ENCODE data around the gene TMED7. TPM values are rescaled to one million over a fixed set of nuclear protein-coding genes. Genes with fewer than 3 reads are reported as not detected.

The TMED7 gene
- polyA plus RNA-seq, 3 donors: 18.2 to 70.1 (median 65.1) TPM

- Histone ChIP-seq H3K27ac (ENCODE audit: low read depth in 1 of 2, low read length in 2 of 2) (no peak overlapping the region), H4K20me1 (ENCODE audit: insufficient read depth, low read length) (no peaks in the 10 kb centered on the region), H3K36me3 (replicated peaks in 1 of 2; ENCODE audit: control insufficient read depth in 1 of 2, insufficient read depth in 2 of 2, low read length in 2 of 2) (no peaks in the 10 kb centered on the region), H3K9ac (ENCODE audit: insufficient read depth, low read length, poor library complexity, severe bottlenecking) (no peak overlapping the region), H3K4me1 (ENCODE audit: control insufficient read depth in 1 of 2, insufficient read depth in 2 of 2, low read length in 2 of 2) (peaks cover 6 to 7% of the 10 kb centered on the region in 2 donors), H3K27me3 (ENCODE audit: control insufficient read depth in 2 of 2, insufficient read depth in 2 of 2, low read length in 2 of 2) (no peaks in the 10 kb centered on the region), H3K9me3 (replicated peaks in 1 of 2; ENCODE audit: control insufficient read depth in 1 of 2, insufficient read depth in 1 of 2, low read length in 2 of 2) (no peaks in the 10 kb centered on the region), H3K4me2 (replicated peaks; ENCODE audit: extremely low read depth, low read length, poor library complexity, severe bottlenecking) (no peak overlapping the region), H2AFZ (ENCODE audit: insufficient read depth, low read depth, low read length, poor library complexity, severe bottlenecking) (no peak overlapping the region), H3K79me2 (ENCODE audit: insufficient read depth, low read length) (no peaks in the 10 kb centered on the region), H3K4me3 (replicated peaks in 1 of 3; ENCODE audit: low read depth in 2 of 3, low read length in 3 of 3) (no peak overlapping the region)
- Mint-ChIP-seq H3K9me3 (no peaks in the 10 kb centered on the region), H3K4me3 (no peak overlapping the region), H3K4me1 (peaks cover 15% of the 10 kb centered on the region), H3K27ac (no peak overlapping the region), H3K27me3 (ENCODE audit: low read depth in 3 of 3) (peaks cover 4 to 8% (median 5%) of the 10 kb centered on the region in 3 donors), H3K36me3 (no peaks in the 10 kb centered on the region)
- no peak for DNase-seq
- 92% methylated on average over 2 of the region's 4 CpGs for WGBS (ENCODE audit: insufficient coverage)
- TF ChIP-seq CTCF (IDR thresholded peaks at IDR 0.05): no peak
- intact Hi-C loops (cut with micrococcal nuclease): no loop called here
Measured at GRCh38 chr5:115637507-115637906, 11.7 kb upstream of the TMED7 start.

GRCh38 chr5:115636008-115636407, 10.2 kb upstream of the TMED7 start:
- no peak for TF ChIP-seq CTCF (IDR thresholded peaks at IDR 0.05)
- Histone ChIP-seq H3K4me2 (replicated peaks; ENCODE audit: extremely low read depth, low read length, poor library complexity, severe bottlenecking) (no peak overlapping the region), H3K27ac (ENCODE audit: low read depth in 1 of 2, low read length in 2 of 2) (no peak overlapping the region), H3K4me3 (replicated peaks in 1 of 3; ENCODE audit: low read depth in 2 of 3, low read length in 3 of 3) (no peak overlapping the region), H3K27me3 (ENCODE audit: control insufficient read depth in 2 of 2, insufficient read depth in 2 of 2, low read length in 2 of 2) (no peaks in the 10 kb centered on the region), H4K20me1 (ENCODE audit: insufficient read depth, low read length) (no peaks in the 10 kb centered on the region), H3K79me2 (ENCODE audit: insufficient read depth, low read length) (no peaks in the 10 kb centered on the region), H3K9ac (ENCODE audit: insufficient read depth, low read length, poor library complexity, severe bottlenecking) (no peak overlapping the region), H3K4me1 (ENCODE audit: control insufficient read depth in 1 of 2, insufficient read depth in 2 of 2, low read length in 2 of 2) (peaks cover 6 to 7% of the 10 kb centered on the region in 2 donors), H2AFZ (ENCODE audit: insufficient read depth, low read depth, low read length, poor library complexity, severe bottlenecking) (peak overlapping the region; percentile 21), H3K36me3 (replicated peaks in 1 of 2; ENCODE audit: control insufficient read depth in 1 of 2, insufficient read depth in 2 of 2, low read length in 2 of 2) (no peaks in the 10 kb centered on the region), H3K9me3 (replicated peaks in 1 of 2; ENCODE audit: control insufficient read depth in 1 of 2, insufficient read depth in 1 of 2, low read length in 2 of 2) (no peaks in the 10 kb centered on the region)
- H3K36me3 Mint-ChIP-seq: no peaks in the 10 kb centered on the region
- H3K4me3 Mint-ChIP-seq: no peak overlapping the region
- peaks cover 15% of the 10 kb centered on the region for H3K4me1 Mint-ChIP-seq
- H3K9me3 Mint-ChIP-seq: peaks cover 0 to 3% (median 0%) of the 10 kb centered on the region in 7 donors
- H3K27ac Mint-ChIP-seq: no peak overlapping the region
- intact Hi-C loops (cut with micrococcal nuclease): no loop called here
- H3K27me3 Mint-ChIP-seq (ENCODE audit: low read depth in 3 of 3): peaks cover 2 to 4% (median 4%) of the 10 kb centered on the region in 3 donors
- no CpG with 5 or more reads among the region's 1 CpG for WGBS (ENCODE audit: insufficient coverage)
- no peak for DNase-seq

All from CD14-positive monocyte (primary cell).